ENCODE results near the gene UGT3A2.

The UGT3A2 gene

DNA sequence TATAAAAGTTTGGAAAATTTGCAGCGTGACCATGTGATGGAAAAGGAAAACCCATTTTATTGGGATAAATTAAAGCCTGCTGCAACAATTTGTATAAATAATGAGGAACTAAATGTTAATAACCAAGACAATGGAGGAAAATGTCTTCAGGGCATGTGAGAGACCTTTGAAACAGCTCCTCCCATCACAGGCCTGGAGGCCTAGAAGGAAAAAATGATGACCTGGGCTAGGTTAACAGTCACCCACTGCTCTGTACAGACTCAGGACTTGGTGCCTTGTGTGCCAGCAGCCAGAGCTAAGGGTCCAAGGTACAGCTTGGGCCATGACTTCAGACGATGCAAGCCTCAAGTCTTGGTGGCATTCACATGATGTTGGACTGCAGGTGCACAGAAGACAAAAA, 53.5 kb downstream of the UGT3A2 start:
- DNase-seq (ENCODE audit: low spot score) (no peak), FAIRE-seq (no peak)

DNA sequence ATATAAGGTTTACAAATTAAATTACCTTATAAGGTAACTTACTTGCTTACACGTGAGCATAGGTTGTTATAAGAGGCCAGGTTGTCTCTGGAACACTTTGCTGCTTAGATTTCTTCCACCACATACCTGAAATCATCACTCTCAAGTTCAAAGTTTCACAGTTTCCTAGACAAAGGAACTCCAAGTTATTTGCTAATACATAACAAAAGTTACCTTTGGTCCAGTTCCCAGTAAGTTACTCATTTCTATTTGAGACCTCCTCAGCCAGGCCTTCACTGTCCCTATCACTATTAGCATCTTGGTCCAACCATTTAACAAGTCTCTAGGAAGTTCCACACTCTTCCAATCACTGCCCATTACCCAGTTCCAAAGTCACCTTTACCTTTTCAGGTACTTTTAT, 57.0 kb downstream of the UGT3A2 start:
- FAIRE-seq, result no peak
- no peak for DNase-seq (ENCODE audit: low spot score)

DNA sequence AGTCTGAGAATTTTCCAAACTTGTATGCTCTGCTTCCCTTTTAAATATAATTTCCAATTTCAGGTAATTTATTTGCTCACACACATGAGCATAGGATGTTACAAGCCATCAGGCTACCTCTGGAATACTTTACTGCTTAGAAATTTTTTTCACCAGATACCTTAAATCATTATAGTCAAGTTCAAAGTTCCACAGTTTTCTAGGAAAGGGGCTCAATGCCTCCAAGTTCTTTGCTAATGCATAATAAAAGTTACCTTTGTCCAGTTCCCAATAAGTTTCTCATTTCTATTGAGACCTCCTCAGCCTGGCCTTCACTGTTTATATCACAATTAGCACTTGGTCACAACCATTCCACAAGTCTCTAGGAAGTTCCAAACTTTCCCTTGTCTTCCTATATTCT, 59.3 kb downstream of the UGT3A2 start:
- DNase-seq (ENCODE audit: low spot score), result no peak
- FAIRE-seq, result no peak

DNA sequence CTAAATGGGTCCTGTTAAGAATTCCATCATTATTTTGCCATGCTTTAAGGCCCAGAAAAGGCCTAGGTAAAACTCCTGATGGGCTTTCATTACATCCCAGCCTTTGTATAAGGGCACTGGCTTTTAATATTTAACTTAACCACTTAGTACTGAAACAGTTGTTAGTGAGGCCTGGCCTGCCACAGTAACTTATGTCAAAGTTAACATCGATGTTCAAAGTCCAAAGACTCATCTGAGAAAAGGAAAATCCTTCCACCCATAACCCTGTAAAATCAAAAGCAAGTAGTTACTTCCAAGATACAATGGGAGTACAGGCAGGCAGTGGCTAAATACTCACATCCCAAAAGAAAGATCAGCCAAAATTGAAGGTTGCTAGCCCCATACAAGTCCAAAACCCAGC, 60.5 kb downstream of the UGT3A2 start:
- FAIRE-seq, result peak; percentile 55
- DNase-seq (ENCODE audit: low spot score), result no peak

DNA sequence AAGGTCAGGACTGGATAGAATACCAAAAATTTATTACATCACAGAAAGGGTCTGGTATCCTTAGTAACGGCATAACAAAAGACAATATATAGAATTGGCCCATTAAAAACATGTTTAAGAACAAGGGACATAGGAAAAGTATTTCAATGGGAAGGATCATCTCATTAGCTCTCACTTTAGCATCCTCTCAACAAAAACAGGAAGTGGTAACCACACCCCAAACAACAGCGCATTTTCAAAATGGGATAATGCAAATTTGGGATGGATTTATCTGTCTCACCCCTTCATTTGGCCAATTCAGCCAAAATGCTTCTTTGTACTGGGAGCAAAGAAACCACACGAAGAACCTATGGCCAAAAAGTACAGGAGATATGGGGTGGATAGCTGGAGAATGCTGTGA, 65.7 kb downstream of the UGT3A2 start:
- FAIRE-seq, result no peak
- no peak for DNase-seq (ENCODE audit: low spot score)

DNA sequence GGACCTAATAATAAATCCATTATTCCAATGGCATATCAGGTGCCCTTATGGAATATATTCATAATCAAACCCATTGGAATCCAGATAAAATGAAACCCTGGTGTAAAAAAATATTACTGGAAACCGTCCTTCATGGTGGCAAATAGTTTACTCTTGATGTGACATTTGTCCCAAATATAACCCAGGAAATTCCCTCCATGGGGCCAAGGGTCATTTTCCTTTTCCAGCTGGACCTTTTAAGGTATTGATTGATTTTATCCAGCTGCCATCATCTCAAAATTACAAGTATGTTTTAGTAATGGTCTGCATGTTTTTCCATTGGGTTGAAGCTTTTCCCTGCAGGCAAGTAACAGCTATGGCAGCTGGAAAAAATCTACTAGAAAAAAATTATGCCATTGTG, 67.1 kb downstream of the UGT3A2 start:
- FAIRE-seq (no peak), DNase-seq (ENCODE audit: low spot score) (no peak)

DNA sequence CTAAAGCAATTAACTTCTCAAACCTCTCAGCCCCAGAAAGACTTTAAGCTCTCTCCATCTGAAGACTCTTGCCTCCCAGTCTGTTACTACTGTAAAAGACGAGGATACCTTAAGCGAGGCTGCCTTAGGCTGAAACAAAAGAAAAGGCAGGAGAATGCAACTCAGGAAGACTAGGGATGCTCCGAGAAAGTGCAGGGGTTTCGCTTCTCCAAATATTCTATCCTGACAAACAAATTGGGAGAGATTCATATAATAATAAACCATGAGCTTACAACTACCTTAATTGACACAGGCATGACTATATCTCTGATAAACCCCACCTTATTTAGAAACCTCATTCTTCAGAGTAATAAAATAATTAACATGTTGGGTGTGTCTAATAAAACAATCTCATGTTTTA, 70.6 kb downstream of the UGT3A2 start:
- DNase-seq (ENCODE audit: low spot score) (no peak), FAIRE-seq (no peak)

DNA sequence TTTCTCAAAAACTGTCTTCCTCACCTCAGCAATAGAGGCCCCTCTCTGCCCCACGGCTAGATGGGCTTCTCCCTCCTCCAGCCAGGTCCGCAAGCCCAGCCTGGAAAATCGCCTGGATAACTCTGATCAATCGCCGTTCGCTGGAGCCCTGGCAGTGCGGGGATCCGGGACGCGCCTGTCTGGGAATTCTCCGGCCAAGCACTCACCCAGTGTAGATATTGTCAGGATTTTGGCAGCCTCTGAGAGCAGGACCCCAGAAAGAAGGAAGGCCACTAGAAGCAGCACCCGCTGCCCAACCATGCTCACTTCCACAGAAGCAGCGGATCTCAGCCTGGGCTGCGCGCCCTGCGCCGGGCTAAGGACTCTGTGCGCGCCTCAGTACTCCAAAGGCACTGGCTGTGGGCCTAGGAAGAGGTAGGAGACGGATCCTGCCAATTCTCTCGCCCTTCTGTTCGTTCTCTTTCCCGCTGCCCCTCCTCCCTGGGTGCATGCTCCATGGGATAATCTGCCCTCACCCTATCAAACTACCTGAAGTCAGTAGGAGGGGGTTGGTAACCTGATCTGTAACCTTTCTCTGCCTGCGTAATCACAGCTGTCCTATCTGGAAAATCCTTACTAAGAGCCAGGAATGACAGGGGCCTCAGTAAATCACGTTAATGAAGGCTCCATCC, 75.6 kb downstream of the UGT3A2 start, which contains the start of gene UGT3A1:
Gene UGT3A1, minus strand, starts transcription at position 450 of the 671 bp plus-strand sequence. Its CDS starts 150 bp downstream, at position 300.
- FAIRE-seq, result no peak

DNA sequence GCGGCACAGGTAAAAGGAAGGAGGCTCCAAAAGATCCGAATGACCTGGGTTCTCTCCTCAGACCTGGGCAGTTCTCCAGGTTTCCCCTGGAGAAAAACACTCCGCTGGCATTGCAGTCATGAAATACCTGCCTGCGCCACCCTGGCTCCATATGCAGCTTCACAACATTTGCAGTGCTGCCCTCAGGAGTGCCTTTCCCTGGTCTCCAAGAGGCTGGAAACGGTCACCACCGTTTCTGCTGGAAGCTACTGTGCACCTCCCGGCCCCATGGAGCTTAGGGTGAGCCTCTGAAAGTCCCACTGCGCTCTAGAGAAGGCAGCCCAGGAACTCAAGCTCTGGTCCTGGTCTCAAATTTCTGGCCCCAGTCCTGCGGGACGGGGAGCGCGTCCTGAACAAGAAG, 76.2 kb downstream of the UGT3A2 start:
- FAIRE-seq, result no peak
- no peak for DNase-seq (ENCODE audit: low spot score)

More for the DNA sequence above, 75.6 kb downstream of the UGT3A2 start, which contains the start of gene UGT3A1:
- DNase-seq (ENCODE audit: low spot score), result no peak

DNA sequence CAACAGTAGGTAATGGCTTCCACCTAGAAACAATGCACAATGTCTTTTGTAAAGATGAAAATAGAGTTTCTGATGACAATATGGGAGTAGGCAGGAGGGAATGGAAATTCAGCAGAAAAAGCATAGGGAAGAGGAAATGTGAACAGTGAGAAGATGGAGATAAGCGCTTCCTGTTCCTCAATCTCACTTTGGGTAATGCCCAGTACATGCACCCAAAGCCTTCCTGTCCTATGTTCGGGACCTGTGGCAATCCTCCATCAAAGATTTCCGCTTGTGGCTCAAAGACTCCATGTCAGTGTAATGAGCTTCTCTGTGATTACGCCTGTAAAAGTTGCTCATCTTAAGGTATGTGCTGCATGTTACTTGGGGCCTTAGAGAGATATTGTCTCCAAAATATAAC, 78.2 kb downstream of the UGT3A2 start:
- no peak for FAIRE-seq
- DNase-seq (ENCODE audit: low spot score), result no peak

DNA sequence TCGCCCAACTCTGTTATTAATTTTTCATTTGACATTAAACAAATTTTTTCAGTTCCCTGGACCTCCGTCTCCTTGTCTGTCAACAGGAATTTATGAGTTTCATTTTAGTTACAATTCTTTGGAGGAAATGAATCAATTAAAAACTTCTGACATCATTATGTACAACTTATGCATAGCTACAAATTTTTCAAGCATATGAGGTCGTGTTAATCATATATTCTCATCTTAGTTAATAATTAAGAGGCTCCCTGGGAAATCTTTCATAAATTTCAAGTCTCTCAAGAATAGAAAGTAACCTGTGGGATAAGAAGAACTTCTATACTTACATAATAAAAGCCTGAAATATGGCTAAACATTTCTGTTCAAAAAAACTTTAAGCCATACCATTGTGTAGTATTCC, 78.9 kb downstream of the UGT3A2 start:
- DNase-seq (ENCODE audit: low spot score) (peak; percentile 46), FAIRE-seq (no peak)
